Activated naive CD4-positive, alpha-beta T cell treated with Interleukin-2 at 50 U/mL for 16 hours (primary cell): ENCODE results near the gene FOXO1.

Source experiments
- DNase-seq: peaks from one replicate; pipeline ENCODE4 v3.0.0-alpha.2; 2020

The FOXO1 gene

DNA sequence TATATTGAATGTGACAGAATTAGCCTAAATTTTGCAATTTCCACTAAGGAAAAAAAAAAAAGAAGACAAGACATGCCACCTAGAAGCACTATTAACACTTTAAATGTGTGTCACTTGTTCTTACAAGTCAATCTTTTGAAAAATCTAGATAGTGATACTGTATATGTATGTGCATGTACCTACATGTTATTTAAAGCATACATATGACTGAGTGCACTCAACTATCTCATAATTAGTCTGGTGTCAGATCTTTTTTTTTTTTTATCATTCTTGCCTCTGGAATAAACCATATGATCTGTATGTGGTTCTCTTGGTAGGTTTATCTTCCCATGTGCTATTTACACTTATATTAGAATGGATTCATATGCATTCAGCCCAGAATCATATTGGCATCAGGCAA lies 62.3 kb downstream of the FOXO1 start:
- no peak for DNase-seq

DNA sequence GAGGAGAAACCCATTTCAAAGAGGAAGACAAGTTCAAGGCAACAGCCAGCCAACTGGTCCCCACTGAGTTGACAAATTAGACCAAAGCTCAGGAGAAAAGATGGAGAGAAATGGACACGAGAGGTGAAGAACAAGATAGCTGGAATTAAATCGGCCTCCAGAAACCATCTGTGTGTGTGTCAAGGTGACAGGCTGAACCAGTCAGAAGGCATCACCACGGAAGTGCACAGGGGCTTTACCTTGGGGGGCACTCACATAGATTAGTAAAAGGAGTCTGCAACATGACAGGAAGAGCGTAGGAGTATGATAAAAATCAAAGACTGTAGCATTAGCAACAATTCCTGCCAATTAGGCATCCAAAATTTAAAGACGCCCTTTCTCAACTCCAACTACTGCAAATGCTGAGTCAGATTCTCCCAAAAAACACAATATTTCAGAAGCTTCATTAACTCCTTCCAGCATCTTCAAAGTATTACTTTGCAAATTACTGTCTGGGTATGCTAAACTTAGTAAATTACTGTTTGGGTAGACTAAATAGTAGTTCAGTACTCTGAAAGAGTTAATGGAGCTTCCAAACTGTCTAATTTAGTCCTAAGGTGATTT lies 66.2 kb downstream of the FOXO1 start:
- no peak for DNase-seq

DNA sequence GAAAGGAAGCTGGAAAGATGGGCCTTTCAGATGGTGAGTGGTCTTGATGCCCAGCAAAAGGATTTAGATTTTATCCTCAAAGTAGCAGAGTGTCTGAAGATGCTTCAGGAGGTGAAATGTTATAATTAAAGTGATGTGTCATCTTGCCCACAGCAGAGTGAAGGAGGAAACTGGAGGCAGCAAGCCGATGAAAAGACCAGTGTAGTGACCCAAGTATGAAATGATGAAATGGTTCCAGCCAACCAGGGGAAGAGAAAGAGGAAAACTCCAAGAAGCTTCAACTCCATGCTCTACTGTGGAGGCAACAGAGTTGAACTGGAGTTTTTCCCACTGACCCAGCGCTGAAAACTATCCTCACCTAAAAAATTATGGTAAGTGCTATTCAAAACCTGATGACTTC lies 66.7 kb downstream of the FOXO1 start:
- DNase-seq, result no peak

DNA sequence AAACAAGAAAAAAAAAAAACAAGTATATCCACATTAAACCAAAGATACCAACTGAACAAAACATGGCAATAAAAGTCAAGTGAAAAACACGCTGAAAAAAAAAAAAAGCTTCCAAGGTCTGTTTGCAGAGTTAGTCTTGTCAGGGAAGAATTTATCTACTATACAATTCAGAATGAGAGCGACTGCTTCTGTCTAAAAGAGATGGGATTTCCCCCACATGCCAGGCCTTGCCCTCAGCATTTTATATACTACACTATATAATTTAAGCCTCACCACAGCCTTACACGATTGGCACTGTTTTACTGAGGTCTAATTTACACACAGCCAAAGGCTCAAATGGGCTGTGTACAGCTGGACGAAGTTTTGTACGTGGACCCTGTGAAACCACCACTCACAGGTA lies 67.3 kb downstream of the FOXO1 start:
- DNase-seq, result no peak

DNA sequence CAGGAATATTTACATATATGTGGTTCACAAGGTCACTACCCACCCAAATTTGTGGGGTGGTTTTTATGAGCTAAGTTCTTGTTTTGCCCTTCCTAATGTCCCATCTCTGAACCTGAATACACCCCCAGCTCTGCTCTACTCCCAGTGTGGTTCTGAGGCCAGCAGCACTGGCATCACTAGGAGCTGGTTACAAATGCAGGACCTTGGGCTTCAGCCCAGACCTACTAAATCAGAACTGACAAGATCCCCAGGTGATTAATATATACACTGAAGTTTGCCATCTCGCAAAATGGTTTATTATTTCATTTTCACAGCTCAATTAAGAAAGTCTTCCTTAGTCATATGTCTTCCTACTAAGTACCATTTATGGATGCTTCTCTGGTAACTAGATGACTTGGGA lies 67.9 kb downstream of the FOXO1 start:
- no peak for DNase-seq

DNA sequence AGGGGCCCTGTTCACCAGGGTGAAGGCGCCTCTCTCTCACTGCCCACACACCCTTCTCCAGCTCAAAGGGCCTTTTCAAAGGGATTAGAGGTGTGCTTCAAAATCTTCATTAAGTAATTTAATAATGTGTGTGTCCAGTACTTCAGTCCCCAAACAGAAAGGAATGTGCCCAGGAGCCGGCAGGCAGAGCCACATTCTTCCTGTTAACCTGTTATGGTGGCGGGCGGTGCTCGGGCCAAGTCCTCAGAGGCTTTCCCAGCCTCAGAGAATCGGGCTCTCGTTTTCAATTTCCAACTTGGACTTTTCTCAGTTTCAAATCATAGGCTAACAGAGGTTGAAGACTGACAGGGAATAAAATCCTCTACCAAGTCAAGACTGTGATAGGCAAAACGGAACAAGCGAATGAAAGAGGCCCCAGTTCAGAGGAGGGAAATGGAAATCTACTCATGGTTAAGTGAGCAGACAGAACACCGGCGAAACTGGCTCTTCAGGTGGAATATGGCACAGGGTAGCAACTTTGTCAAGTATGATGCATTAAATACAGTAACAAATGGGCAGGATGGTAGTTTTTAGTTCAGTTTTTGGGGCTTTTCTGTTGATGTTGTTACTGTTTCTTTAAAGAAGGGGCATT lies 68.6 kb downstream of the FOXO1 start:
- DNase-seq, result no peak

DNA sequence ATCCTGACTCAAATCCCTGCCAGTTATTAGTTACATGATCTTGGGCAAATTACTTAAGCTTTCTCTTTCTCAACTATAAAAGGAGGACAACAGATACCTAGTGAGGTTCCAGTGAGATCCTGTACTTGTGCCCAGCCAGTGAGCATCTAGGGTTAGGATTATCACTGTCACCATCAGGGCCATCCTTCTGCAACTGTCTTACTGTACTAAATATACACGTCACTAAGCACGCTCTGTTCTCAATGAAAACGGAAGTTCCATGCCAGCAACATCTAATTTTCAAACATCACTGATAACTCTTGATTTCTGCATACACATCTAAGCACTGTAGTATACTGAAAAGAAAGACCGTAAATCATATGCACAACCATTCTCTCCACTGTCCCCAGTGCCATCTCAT lies 70.0 kb downstream of the FOXO1 start:
- no peak for DNase-seq

DNA sequence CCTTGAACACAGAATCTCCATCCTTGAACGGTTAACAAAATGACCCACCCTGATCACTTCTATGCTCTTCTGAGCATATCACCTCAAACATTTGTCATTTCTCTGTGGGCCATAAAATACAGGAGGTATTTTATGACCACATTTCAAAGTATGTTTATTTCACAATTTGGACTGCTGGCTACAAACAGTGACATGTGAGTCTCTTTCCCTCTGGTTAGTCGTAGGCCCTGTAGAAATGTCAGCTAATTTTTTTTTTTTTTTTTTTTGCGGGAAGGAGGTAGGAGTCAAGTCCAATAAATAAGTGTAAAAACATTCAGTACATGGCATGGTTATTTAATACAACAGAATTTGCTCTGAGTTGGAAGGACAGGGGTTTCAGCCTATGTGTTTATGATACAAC lies 70.7 kb downstream of the FOXO1 start:
- DNase-seq, result no peak

DNA sequence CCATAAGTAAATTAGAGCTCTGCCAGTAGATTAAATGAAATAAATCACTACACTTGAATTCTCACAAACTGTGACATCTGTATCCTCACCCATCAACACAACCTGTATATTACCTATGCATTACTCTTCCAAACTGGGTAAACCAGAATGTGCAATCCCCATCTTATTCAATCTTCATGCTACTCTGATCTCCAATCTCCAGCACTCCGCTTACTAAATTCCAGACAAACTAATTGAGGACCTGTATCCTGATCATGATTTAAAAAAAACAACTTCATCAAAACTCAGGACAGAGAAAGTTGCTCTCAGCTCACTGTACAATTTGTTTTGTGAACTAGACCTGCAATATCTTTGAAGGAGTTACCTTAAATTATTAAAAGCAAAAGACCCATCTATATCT lies 74.4 kb downstream of the FOXO1 start:
- DNase-seq, result no peak

DNA sequence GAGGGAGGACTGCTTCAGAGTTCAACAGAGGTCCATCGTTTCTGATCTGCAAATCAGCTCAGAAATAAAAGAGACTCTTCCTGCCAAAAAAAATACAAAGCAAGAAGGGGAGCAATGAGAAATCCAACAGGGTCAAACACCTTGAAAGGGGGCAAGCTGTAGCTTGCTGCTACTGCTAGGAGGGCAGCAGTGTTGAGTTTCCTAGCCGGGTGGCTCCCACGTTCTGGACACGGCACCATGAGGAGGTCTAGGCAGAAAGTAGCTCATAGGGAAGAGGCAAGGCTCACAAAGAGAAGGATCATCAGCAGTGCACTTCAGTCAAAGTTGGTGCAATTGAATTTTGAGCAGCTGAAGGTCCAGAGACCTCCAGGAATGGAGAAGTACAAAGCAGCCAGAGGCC lies 75.3 kb downstream of the FOXO1 start:
- DNase-seq, result no peak

DNA sequence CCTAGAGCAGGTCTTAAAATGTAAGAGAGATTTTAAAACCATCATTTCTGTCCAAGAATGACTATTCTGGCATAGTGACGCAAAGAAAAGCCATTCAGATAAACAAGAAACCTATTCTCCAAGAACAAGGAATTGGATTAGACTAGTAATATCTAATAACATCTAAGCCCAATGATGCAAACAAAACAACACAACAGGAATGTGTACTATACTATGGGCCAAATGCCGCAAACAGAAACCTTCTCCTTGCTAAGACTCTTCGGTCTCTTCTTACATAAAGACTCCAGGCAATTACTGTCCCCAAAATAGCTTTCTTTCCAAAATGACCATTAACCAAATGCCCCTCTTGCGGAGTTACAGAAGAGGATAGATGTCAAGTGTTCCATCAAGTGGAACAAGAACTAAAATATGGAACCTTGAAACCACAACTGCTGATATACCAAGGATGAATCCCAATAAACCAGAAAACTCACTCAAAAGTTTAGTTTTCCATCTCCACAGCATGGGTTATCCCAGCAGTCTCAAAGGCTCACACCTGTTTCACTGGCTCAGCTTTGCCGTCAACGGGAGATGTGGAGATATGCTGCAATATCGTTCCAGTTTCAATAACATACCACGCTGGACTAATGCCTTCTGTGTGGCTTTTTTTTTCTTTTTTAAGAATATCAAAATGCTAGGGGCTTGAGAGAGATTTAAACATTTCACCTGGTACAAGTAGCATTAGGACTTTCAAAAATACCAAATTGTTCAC lies 76.2 kb downstream of the FOXO1 start:
- no peak for DNase-seq

DNA sequence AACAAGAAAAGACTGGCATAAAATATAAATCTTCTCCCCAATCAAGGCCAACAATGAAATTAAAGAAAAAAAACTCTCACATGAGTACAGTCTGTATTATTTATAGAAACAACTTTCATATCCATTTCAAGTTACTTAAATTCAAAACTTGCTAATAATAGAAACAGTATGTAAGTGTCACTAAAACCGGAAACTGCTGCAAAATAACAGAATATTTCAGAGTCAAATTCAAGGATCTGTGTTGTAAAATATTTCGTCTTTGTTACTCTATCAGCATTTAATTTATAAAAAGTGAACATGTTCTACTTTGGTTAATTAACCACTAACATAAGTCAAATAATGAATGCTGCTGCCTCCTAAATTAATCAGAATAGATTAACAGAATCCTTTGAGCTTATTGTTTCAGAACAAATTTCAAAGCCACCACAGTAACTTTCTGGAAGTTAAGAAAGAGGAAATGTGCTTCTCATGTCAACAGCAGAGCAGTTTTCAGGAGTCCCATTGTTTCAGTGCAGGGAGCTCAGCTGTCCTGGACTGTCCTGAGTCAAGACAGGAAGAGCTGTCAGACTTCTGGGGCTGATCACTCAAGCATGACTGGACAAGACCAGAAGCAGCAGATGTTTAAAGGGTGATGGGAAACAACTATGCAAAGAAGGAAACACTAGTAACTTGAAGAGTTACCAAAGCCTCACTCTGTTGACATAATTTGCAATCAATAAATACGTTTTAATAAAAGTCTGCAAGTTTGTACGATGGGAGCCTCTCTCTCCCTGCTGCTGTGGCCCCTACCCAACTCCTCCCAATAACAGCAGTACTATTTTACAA lies 76.9 kb downstream of the FOXO1 start:
- DNase-seq, result no peak

DNA sequence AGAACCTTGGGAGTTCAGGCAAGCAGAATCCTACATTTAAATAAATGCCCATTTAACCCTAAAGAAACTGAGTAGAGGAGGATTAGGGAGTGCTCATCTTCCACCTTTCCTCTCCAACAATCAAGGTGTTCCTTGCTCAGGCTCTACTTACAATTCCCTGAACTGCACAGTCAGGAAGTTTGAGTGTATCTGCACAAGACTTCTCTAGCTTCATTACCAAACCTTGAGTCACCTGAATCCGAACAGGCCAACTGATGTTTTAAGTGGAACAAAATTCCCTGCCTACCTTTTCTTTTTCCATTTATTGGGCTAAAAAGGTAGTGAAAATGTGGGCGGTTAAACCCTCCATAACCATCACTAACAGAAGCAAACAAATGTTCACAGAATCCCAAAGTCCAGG lies 78.3 kb downstream of the FOXO1 start:
- DNase-seq, result no peak

DNA sequence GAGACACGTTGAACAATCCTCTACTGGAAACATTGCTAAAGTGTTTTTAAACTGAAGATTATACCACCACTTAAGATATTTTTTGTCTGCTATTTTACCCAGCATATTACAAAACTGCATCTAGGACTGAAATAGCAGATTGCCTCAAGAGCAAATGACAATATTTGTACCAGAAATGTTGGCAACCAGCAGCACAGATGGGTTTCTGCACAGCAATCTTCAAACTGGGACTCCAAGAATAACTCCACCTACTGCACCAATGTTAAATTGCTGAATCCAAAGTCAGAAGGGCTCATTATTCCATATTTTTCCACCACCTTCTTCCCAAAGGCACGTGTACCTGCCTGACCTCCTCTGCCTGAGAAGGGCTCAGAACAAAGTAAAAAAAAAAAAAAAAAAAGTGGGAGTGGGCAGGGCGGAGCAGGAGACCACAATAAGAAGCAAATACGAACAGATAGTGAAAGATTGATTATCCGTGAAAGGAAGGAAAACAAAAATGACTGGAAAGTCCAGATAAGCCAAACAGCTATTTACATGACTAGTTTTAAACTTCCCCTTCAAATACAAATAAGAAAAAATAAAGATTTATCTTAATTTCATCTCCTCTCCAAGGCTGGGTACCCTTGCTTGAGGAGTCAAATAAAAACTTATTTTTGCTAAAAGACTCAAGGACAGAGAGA lies 79.4 kb downstream of the FOXO1 start:
- DNase-seq, result no peak

DNA sequence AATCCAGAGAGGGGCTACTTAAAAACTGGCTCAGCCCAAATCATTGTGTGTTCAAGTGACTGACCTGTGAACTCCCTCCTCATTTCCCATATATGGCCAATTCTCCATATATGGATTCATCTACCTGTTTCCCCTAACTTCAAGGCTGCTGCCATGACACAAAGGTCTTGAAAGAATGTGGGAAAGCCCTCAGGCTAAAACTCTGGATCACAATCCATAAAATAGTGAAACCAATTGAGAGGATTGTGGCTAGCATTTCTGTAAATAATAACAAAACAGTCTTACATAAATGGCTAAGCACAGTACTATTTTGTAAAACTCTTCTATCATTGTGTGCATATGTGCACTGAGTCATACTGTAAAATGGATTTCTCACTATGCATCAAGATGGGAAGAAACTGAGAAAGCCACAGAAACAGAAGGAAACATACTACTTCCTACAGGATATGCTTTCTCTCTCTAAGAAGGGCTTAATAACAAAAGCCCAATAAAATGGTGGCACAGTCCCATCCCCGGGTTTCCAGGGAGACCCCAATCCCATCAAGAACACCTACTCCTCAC lies 80.5 kb downstream of the FOXO1 start:
- DNase-seq, result no peak

DNA sequence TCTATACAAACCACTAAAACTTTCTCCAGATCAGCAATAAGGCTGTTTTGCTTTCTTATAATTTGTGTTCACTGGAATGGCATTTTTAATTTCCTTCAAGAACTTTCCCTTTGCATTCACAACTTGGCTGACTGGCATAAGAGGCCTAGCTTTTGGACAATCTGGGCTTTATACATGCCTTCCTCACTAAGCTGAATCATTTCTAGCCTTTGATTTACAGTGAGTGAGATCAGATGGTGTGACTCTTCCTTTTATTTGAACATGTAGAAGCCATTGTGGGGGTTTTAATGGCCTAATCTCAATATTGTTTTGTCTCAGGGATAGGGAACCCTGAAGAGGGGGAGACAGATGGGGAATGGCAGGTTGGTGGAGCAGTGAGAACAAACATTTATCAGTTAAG lies 82.7 kb downstream of the FOXO1 start:
- no peak for DNase-seq

DNA sequence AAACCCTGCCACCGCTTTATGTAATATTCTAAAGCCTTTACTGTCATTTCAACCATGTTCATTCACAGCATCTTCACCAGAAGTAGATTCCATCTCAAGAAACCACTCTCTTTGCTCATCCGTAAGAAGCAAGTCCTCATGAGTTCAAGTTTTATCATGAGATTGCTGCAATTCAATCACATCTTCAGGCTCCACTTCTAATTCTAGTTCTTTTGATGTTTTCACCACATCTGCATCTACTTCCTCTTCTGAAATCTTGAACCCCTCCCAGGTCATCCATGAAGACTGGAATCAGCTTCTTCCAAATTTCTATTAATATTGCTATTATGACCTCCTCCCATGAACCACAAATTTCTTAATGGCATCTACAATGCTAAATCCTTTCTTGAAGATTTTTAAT lies 83.9 kb downstream of the FOXO1 start:
- DNase-seq, result no peak

DNA sequence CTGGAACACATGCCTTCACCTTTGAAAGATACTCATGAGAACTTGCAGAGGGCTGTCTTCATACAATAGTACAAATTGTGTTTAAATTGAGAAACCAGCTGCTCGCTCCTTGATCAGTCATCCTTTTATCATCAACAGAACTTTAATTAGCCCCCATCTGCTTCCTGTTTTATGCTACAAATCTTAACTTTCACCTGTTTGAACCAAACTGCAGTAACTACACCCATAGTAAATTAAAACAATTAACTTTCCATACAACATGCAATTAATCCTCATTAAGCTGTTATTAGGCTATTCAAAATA lies 85.2 kb downstream of the FOXO1 start:
- DNase-seq, result no peak

DNA sequence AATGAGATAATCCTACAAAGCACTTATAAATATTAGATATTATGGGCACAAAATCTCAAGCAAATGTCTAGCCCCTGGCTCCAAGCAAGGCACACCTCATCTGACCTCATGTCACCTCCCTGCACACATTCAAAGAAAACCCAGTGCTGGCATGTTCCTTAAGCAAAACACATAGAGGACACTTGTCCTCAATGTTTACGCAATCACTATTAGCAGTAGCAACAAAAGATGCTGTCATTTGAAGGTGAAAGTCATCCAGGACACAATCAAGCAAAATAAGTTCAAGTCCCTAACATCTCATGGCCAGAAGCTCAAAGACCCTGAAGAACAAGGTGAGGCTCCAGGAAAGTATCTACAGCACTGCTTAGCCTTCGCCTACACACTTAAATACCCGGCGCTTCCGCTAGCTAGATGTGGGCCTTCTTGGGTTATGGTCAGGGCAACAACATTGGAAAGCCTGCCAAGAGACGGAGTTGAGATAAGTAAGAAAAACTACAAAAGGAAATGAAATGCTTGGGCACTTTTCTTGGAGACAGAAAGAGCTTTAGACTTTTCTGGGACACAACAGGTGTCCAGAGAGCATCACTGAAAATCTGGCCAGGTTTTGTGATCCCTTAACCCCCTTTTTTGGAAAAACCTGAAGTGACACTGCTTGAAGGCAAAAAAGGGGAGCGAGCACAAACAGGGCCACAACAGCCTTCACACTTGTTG lies 85.7 kb downstream of the FOXO1 start:
- no peak for DNase-seq

DNA sequence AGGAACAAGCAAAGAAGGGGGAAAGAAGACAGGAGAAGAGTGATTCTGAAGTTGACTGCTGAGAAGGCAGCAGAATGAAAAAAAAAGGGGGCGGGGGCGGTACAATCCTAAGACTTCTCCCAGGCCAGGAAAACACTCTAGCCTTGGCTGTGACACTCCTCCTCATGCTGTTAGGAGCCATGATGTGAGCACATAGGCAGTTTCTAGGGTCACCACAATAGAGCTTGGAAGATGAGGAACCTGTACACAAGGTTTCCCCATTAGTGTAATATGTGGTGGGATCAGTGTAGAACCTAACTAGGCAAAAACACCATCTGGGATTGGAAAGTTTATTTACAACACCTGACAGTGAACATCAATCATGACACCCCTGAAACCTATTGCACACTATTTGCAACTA lies 86.9 kb downstream of the FOXO1 start:
- DNase-seq, result no peak

DNA sequence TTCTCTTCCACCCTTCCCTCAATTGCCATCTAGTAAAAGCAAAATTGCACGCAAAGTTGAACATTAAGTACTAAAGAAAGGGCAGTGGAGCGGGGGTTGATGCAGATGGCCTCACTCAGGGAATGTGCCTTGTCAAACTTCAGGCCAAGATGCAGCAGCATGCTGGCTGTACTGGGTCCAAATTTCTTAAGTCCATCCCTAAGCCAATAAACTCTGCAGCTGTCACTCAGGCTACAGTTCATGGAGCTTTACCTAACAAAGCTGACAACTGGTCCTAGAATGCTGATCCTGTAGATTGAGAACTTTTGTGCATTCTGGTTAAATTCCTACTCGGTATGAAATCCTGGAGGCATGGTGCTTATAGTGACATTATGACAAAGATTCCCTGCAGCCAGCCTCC lies 88.4 kb downstream of the FOXO1 start:
- DNase-seq, result no peak

DNA sequence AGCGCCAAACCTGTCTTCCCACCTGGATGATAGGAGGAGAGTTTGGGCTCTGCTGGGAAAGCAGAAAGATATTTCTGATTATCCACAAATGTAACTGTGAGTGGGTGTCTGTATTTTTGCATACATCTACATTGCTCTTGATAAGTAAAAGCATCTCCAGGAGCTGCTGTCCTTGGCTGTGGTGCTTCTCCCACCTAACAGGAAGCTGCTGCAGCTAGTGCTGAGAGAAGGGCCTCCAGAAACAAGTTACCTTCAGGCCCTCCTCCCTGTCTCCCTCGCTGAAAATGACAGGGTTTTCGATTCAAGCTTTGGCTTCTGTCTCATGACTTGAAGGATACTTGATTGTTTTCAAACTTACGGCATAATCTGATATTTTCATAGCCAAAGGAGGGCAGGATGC lies 90.1 kb downstream of the FOXO1 start:
- no peak for DNase-seq
